IMR-90 (cell line): ENCODE results near the gene COL3A1. TPM values are rescaled to one million over a fixed set of nuclear protein-coding genes. Genes with fewer than 3 reads are reported as not detected.

Source experiments
- ELK1 ChIP-seq: fragments of 150-350 bp; IDR thresholded peaks from 2 replicates; pipeline ENCODE4 v1.6.1; 2016; ENCODE audit warnings: low read depth, mild to moderate bottlenecking, low read length, moderate library complexity, borderline replicate concordance
- FOS ChIP-seq: fragments of 150-350 bp; IDR thresholded peaks from 2 replicates; pipeline ENCODE4 v1.6.1; 2016; ENCODE audit warnings: low read depth, low read length
- MAFK ChIP-seq: IDR thresholded peaks from 2 replicates; pipeline ENCODE4 v1.6.1; 2012; ENCODE audit warnings: low read depth, low read length, improper control_type of control experiment
- polyA plus RNA-seq, 3 experiments: library from polyadenylated mRNA; depleted of rRNA; stranded (reverse); fragments of >200 nt; gene quantifications; 2 replicates each; pipeline ENCODE4 v1.2.3, GENCODE V29; 2012; ENCODE audit warnings: low replicate concordance in 1 of 3
- total RNA-seq: library from RNA; depleted of rRNA; stranded (reverse); fragments of >200 nt; gene quantifications from 2 replicates; pipeline ENCODE4 v1.2.3, GENCODE V29; 2012
- TF ChIP-seq, protein P1 (sequence below): fragments of 150-350 bp; IDR thresholded peaks from 2 replicates; pipeline ENCODE4 v1.6.1; 2017; ENCODE audit warnings: mild to moderate bottlenecking, antibody characterized with exemption, low read length, low read depth

The COL3A1 gene
- total and polyA plus RNA-seq, 2 of the 4 experiments (the other 2 are of a cell fraction): 402 to 408 TPM

GRCh38 chr2:188978291-188979081 lies 4.3 kb downstream of the COL3A1 start (continued):
- TF ChIP-seq ELK1 (no peak), FOS (no peak), MAFK (no peak)
- TF ChIP-seq, protein P1, sequence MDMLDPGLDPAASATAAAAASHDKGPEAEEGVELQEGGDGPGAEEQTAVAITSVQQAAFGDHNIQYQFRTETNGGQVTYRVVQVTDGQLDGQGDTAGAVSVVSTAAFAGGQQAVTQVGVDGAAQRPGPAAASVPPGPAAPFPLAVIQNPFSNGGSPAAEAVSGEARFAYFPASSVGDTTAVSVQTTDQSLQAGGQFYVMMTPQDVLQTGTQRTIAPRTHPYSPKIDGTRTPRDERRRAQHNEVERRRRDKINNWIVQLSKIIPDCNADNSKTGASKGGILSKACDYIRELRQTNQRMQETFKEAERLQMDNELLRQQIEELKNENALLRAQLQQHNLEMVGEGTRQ: peak; percentile 80
